T-helper 1 cell (primary cell): ENCODE results near the gene SCIN.

ENCODE experiments used
- DNase-seq, 5 donors: peaks; one replicate each; pipeline ENCODE4 v3.0.0-alpha.2; 2012 to 2020

The SCIN gene

DNA sequence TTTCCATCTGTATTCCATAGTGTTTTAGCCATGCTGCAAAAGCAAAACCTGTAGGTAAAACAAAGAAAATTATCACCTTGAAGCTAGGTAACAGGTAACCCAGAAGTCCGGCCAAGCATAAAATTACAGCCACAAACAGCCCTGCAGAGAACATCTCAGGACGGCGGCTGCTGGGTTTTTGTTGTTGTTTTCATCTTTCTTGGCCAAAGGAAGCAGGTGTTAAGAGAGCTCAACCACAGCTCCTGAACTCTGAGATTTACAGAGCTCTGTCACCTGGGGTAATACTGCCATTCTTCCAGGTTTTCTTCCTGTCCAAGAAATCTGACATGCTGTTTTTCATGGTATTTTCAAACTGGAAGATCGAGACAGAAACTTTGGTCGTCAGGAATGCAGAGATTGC lies 847 bp upstream of the SCIN start:
- no peak for DNase-seq

DNA sequence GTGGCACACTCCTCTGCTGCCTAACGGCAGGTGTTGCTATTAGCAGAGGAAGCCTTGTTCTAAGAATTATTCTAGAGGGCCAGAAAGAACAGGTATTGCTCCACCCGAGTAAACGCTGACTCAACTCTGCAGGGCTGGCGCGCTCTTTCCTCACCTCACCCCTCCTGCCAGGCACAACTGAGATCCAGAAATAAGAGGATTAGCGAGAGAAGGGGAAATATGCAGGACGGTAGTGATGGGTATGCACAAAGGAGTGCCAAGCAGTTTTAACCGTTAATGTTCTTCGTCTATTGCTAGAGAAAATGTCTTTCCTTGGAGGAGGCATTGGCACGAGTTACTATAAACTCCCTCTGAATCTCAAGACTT lies 369 bp upstream of the SCIN start:
- no peak for DNase-seq

DNA sequence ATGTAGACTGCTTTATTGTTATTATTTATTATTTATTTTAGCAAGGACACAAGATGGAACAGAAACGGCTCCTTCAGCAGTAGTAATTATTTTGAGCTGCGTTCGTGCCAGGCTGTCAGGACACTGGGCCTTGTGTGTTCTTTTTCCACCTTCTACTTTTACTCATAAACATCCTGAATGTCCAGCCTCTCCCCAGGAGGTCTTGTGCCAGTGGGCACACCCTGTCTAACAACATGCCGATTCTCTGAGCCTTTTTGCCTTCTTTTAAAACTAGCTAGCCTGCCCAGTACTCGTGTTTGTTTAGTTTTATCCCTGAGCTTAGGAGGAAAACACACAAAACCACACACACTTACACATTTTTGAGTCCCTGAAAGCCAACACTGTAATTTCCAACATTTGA lies 1.2 kb downstream of the SCIN start:
- DNase-seq, result no peak

DNA sequence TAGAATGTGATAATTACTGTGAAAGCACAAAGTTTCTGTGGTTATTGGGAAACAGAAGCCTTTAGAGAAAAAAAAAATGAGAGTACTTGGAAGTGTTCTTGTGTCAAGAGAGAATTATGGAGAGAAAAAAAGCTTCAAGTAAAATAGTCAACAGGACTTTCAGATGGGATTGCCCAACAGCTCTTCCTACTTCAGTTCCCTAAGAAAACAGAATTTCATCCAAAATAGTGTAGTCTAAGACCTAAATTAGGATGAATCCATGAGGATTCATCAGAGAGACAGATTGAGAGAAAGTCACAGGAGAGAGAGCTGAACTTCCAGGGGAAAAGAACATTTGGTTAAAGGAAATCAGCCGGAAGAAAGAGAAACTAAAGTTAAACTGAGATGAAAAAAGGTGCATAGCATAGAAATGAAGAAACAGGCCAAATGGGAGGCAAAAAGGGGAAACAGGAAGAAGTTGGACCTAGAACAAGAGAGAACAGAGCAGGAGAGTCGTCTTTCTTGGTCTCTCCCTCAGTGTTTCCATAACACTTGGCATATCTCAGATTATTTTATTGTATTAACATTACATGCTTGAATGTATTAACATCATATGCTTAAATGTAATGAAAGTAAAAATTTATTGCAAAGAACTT lies 2.5 kb downstream of the SCIN start:
- DNase-seq, result no peak

DNA sequence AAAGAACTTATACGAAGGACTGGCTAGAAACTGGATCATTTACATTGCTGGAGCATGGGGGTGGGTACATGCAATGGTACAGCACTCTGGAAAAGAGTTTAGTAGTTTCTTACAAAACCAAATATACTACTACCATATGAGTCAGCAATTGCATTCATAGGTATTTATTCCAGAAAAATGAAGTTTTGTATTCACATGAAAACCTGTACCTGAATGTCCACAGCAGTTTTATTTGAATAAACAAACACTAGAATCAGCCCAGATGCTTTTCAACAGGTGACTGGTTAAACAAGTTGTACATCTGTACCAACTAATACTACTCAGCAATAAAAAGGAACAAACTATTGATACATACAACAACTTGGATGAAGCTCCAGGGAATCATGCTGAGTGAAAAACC lies 3.4 kb downstream of the SCIN start:
- DNase-seq, result no peak

DNA sequence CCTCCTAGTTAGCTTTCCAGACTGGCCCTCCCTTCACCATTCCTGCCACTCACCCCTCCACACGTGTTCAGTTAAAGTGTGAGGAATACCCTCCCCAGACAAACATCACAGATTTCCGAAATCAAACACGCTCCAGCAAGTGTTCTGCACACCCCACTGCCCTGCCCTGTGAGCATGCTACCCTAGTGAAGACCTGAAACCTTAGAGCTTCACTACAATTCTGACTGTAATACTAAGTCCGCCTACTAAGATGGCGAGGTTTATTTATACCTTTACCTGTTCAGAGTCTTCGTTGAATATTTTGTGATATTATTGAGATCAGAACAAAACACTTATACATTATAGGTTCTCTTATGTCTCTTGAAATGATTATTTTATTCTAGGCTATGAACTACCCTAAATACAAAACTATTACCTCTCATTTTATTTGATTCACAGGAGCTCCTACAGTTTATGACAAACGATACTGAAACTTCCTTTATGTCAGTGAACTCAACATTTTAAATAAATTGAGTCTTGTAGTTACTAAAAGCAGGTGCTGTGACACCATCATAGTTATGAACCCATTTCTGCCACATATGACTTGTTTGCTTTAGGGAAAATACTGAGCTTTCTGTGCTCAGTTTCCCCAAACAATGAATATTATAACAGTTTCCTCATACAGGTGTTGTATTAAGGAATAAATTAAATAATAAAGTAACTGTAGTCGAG lies 8.6 kb downstream of the SCIN start:
- DNase-seq, result no peak

DNA sequence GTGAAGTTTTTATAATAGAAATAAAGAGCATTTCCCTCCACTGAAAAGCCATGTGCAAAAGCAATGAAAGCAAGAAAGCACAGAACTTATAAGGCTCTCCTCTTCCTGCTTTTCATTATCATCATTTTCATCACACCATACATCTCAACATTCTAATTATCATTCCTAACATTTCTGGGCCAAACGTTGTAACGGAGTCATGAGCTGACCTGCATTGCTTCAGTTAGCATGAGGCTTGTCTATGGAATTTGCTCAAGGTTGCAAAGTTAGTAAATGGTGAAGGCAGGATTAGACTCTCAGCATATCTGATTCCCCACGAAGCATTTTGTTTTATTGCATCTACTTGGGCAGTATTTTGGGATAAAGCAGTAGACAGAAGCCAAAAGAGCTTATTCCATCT lies 11.4 kb downstream of the SCIN start:
- no peak for DNase-seq

DNA sequence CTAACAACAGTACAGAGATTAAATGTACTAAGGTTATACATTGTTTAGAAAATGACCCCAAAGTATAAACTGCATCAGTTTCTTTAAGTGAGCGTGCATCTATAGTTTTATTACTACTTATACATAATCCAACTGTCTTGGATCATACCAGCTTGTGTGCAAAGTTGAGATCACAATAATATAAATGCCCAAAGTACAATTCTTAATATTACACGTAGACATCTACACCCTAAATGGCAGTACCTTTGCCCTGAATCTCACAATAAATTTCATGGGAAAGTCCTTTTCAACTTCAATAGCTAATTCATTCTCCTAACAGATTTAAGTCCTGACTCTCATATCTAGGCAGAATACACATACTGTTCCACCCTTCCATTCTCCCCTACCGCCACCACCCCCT lies 11.8 kb downstream of the SCIN start:
- DNase-seq, result no peak

DNA sequence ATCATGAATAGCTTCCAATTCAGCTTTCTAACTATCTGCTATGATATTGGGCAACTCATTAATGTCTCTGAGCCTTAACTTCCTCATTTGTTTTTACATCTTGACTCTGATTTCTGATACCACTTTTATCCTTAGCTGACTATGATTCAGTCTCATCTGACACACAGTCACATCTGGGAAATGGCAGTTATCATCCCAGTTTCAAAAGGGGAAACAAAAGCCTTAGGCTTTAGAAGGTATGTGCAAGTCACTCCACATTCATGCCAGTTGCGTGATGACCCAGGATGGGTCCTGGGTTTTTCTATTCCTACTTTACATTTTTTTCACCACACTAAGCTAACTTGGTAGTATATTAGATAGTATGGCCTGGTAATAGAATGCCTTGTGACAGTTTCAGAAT lies 12.7 kb downstream of the SCIN start:
- no peak for DNase-seq

DNA sequence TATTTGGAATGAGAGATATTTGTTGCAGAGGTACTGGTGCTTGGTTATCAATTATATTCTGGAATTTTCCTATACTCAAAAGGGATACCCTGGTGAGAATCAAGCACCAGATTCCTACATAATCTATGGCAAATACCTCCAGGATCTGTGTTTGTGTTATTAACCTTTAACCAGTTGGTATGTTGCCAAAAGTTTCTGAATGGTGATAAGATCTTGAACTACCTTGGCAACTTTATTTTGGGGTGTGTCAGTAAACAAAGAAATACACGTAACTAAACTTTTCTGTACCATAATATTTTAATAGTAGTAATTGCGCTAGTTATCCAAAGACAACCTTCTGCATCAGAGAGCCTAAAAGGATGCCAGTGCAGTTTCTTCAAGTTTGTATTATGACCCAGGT lies 13.4 kb downstream of the SCIN start:
- DNase-seq, result no peak

DNA sequence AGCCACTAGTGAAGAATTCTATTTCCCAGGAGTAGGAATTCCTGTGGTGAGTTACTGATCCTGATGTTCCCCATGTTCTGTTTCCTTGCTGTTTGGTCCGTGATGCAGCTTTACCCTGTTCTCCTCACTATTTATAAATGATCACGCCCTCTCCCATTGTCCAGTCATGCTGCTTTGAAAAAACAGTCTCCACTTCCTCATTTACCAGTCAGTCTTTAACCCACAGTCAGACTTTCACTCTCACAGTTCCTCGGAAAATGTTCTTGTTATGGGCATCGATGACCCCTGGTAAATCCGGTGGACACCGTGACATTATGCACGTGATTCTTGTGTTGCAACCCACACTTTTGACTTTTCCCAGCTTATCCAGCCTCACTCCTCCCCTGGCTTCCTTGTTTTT lies 14.4 kb downstream of the SCIN start:
- DNase-seq, result no peak

DNA sequence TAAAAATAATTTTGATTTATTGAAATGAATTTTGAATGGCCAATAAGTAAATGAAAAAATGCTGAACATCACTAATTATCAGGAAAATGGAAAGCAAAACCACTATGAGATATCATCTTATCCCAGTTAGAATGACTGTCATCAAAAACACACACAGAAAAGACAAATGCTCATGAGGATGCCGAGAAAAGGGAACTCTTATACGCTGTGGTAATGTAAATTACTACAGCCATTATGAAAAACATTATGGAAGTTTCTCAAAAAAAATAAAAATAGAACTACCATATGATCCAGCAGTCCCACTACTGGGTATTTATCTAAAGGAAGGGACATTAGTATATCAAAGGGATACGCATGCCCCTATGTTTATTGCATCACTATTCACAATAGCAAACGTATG lies 15.8 kb downstream of the SCIN start:
- no peak for DNase-seq

DNA sequence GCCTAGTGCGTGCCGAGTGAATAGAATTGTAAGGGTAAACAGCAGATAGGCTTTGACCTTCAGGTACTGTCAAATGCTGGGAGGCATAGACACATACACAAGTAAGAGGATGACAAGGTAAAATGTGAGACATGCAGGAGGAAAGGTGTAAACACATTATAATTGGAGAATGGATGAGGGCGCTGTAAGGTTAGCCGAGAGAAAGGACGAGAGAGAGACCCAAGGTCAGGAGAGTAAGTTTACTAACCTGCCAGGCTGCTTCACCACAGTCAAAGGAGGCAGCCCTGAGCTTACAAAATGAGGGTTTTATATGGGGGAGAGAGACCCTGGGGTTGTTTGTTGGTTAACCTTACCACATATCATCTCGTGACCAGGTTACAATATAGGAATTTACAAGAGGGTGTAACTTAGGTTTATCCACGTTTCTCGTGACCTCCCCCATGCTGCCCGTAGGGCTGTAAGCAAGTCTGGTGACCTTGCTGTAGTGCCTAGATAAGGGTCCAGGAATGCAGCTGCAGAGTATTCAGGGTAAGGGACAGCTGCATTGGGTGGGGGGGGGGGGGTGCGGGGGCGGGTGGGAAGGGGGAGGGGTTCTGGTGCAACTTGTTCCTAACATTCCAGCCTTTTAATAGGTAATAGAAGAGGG lies 17.9 kb downstream of the SCIN start:
- no peak for DNase-seq

DNA sequence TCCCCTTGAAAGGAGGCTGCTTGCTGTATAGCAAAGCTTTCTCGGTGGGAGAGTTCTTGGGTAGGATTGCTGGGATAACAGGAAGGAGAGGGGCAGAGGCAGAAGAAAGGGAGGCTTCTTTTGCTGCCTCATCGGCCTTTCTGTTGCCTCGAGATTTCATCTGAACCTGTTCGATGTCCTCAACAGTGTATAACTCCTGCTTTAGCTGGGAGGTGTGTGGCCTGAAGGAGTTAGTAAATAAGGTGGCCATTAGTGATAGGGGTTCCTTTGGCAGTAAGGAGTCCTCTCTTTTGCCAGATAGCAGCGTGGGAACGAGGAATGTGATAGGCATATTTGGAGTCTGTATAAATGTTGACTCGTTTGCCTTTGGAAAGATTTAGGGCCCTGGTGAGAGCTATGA lies 20.0 kb downstream of the SCIN start:
- DNase-seq, result no peak

DNA sequence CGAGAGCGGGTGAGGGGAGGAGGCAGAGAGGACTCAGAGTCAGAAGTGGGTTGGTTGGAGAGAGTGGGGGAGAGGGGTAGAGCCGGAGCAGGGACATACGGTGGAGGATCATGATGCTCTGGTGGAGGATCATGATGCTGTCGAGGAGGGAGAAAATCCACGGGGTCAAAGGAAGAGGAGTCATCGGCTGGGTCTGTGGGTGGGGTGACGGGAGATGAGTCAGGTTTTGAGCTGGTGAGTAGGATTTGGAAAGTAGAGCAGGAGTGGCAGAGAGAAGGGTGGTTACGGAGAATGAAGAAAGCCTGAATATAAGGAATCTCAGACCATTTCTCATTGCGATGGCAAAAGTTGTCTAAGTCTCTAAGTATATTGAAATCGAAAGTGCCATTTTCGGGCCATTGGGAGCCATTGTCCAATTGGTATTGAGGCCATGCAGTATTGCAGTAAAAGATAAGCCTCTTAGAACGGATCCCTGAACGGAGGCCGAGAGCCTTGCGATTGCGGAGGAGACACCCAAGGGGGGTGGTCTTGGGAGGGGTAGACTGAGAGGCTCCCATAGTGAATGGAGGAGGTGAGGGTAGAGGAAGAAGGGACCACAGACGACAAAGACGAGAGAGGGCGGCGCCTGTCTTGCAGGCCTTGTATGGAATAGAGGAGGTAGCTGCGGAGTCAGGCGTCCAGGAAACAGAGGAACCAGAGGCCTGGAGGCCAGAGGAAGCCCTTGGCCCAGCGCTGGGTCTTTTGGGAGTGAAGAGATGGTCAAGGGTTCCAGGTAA lies 23.8 kb downstream of the SCIN start:
- no peak for DNase-seq

DNA sequence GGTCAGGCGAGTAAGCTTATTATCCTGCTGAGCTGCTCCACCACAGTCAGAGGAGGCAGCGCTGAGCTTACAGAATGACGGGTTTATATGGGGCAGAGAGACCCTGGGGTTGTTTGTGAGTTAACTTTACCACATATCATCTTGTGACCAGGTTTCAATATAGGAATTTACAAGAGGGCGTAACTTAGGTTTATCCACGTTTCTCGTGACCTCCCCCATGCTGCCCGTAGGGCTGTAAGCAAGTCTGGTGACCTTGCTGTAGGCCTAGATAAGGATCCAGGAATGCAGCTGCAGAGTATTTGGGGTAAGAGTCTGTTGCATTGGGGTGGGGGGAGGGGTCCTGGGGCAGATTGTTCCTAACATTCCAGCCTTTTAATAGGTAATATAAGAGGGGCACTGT lies 24.6 kb downstream of the SCIN start:
- DNase-seq, result no peak

DNA sequence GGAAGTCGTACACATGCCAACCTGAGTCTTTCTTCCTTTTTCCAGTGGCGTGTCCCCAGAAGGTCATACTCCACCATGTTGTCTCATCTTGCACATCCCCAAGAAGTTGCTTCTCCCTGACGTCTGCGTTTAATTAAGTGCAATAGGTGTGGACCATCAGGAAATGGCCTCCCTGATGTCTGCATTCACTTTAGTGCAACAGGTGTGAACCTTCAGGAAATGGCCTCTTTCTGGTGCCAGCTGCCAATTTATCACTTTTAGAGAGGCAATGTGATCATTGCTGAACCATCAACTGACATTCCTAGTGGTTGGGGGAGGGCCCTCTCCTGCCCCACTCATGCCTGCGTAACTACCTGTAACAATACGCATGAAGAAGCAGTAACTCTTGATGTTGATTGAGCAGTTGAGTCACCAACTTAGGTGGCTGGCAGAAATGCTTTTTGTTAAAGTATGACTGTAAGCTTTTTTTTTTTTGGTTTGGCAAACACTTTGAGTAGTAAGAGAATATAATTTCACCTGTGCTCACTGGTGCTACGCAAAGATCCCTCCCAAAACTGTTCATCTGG lies 25.8 kb downstream of the SCIN start:
- DNase-seq, result no peak

DNA sequence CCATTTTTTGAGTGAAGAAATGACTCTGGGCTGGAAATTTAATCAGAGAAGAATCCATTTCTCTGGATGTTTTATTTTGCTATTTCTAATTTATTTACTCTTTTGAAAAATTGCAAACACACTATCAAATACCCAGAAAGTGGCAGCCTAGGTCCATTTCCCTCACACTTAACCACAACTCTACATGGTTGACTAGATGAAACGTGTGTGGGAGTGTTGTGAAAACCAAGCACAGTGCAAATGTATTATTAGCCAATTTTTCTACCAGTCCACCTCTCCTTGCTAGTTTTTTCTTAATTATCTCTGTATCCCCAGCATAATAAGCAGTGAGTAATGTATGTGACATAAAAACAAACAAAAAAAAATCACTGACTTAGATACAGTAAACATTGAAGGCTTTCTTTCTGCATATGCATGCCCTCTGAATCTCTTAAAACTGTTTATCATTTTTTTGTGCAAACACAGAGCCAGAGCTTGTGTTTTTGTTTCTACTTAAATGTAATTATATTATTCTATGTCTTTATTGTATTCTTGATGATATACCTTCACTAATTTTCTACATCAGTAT lies 30.9 kb downstream of the SCIN start:
- no peak for DNase-seq

DNA sequence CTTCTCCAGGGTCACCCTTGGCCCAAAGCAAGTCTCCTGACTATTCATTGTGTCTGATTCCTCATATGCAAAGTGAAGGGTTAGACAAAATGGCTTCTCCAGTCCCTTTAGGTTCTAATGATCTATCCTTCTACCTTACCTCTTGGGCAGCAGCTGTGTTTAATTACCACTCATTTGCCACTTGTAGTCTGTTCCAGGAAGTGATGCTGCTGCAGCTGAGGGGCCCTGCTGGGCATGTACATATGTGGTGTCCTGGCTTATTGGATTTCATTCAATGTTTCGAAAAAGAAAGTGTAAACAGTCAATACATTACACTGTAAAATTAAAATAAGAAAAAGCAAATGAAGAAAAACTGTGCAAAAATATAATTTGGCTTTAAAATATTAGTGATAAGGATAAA lies 36.6 kb downstream of the SCIN start:
- DNase-seq, result no peak

DNA sequence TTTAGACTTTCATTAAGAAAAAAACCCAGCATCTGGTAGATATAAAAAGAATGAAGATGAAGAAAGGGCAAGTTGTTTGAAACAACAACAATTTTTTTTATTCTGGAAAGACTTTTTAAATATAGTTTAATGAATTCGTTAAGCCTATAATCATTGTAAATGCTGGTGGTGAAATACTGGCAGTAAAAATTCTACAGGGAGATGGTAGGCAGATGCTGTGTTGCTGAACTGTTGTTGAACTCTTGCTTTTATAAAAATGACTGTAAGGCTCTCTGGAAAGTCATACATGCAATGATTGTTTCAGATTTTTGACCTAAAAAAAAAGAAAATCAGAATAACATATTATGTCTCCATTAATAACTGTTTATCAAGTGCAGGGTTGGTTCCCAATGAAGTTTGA lies 39.0 kb downstream of the SCIN start:
- DNase-seq, result no peak

DNA sequence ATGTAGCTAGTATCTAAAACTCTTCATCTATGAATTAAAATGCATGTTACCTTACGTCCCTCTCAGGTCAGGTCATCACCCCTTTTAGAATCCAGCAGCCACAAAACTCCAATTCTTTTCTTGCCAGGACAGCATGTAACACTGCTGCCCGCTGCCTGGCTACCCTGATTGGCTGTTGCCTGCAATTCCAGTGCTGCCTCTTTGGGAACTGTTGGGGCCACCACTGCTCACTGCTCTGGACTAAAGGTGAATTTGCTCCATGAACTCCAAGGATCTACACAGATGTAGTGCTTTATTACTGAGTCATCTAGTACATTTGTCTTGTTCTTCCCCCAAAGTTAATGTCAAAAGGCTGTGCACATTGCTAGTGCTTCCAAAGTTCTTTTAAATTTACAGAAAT lies 40.4 kb downstream of the SCIN start:
- DNase-seq, result no peak

DNA sequence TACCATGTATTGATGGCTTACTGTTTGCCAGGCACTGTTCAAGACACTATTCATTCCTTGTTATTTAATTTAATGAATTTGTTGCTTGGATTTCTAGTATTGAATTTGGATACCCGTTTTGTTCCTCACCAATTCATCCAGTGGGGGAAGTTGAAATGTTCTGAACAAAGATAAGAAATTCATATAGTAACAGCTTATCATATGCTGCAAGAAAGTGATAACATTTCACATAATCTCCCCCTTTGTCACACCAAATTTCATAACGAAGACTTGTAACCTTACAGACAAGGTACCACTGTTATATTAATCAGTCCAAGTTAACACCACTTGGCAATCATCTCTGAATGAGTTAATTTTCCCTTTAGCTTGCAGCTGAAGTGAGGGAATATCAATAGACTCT lies 42.1 kb downstream of the SCIN start:
- DNase-seq, result no peak

DNA sequence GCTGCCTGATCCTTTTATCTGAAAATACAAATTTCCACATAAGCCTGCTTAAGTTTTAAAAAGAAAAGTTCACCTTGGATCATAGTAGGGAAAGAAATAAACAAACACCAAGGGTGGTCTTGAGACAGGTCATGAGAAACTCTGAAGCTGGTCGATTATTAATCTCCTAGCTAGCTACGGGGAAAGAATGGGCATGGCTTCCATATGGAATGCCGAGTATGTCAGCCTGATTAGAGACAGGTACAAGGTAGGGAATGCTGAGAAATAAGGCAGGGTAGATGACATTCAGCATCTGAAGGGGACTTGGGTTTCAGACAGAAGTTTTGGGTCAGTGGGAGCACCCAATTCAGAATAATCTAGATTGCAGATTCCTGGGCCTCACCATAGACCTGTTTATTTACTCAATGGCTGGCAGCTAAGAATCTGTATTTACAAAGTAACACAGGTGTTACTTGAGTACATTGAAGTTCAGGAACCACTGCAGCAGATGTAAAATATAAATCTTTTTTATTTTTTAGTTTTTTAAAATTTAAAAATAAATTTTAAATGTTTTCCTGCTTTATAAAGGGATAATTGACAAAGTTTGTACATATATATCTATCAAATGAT lies 49.0 kb downstream of the SCIN start:
- no peak for DNase-seq
